Activated naive CD8-positive, alpha-beta T cell treated with anti-CD3 and anti-CD28 coated beads, Interleukin-2, amount 50 U/mL, for 24 hours (primary cell): ENCODE results near the gene NRIP1.

ENCODE experiments used
- ATAC-seq: fragments of 150-1000 bp; cut with Tn5 transposase; one replicate; pipeline ENCODE4 v1.10.0; 2021
- DNase-seq: peaks from one replicate; pipeline ENCODE4 v3.0.0; 2021
- H3K27ac Mint-ChIP-seq: one replicate; pipeline ENCODE4 v1.8.0; 2021; ENCODE audit warnings: mild to moderate bottlenecking, mixed read lengths
- H3K27me3 Mint-ChIP-seq: one replicate; pipeline ENCODE4 v1.8.0; 2021; ENCODE audit warnings: mixed read lengths
- H3K36me3 Mint-ChIP-seq: one replicate; pipeline ENCODE4 v1.8.0; 2021; ENCODE audit warnings: low read depth, mixed read lengths
- H3K4me1 Mint-ChIP-seq: one replicate; pipeline ENCODE4 v1.8.0; 2021; ENCODE audit warnings: mixed read lengths
- H3K4me3 Mint-ChIP-seq: one replicate; pipeline ENCODE4 v1.8.0; 2021; ENCODE audit warnings: mild to moderate bottlenecking, moderate library complexity, mixed read lengths
- H3K9me3 Mint-ChIP-seq: one replicate; pipeline ENCODE4 v1.8.0; 2021; ENCODE audit warnings: mixed read lengths

The NRIP1 gene

GRCh38 chr21:15064576-15065391 lies at the start of gene NRIP1:
Gene NRIP1 (minus strand): TSS chr21:15065000. CDS start chr21:14968192, 96,808 bp downstream.
- DNase-seq (peak; percentile 79), ATAC-seq (peak; percentile 75)
- Mint-ChIP-seq H3K9me3 (no peaks in the 10 kb centered on the region), H3K4me1 (peaks cover 44% of the 10 kb centered on the region), H3K27me3 (peaks cover 8% of the 10 kb centered on the region), H3K36me3 (peaks cover 4% of the 10 kb centered on the region), H3K4me3 (peak within 1 kb of the TSS; percentile 88), H3K27ac (peak within 1 kb of the TSS; percentile 93)

GRCh38 chr21:15112858-15113257 lies 48.1 kb upstream of the NRIP1 start:
- ATAC-seq, result no peak
- Mint-ChIP-seq H3K27ac (no peak overlapping the region), H3K4me3 (no peak overlapping the region)

GRCh38 chr21:15108801-15109200 lies 44.0 kb upstream of the NRIP1 start:
- ATAC-seq (no peak), DNase-seq (no peak)
- H3K4me3 Mint-ChIP-seq, result no peak overlapping the region
- H3K27ac Mint-ChIP-seq, result no peak overlapping the region
- no peaks in the 10 kb centered on the region for H3K4me1 Mint-ChIP-seq
- peaks cover 2% of the 10 kb centered on the region for H3K27me3 Mint-ChIP-seq
- H3K9me3 Mint-ChIP-seq, result no peaks in the 10 kb centered on the region
- no peaks in the 10 kb centered on the region for H3K36me3 Mint-ChIP-seq

More at GRCh38 chr21:15112858-15113257, 48.1 kb upstream of the NRIP1 start:
- Mint-ChIP-seq H3K4me1 (no peaks in the 10 kb centered on the region), H3K27me3 (peaks cover 2% of the 10 kb centered on the region), H3K9me3 (no peaks in the 10 kb centered on the region), H3K36me3 (no peaks in the 10 kb centered on the region)
- DNase-seq, result no peak

GRCh38 chr21:15104470-15104869 lies 39.7 kb upstream of the NRIP1 start:
- Mint-ChIP-seq H3K27me3 (no peaks in the 10 kb centered on the region), H3K4me1 (no peaks in the 10 kb centered on the region), H3K36me3 (no peaks in the 10 kb centered on the region), H3K4me3 (no peak overlapping the region), H3K9me3 (no peaks in the 10 kb centered on the region), H3K27ac (no peak overlapping the region)
- no peak for ATAC-seq
- DNase-seq, result no peak

GRCh38 chr21:15098908-15099307 lies 34.1 kb upstream of the NRIP1 start:
- ATAC-seq (no peak), DNase-seq (no peak)
- Mint-ChIP-seq H3K4me1 (no peaks in the 10 kb centered on the region), H3K4me3 (no peak overlapping the region), H3K36me3 (no peaks in the 10 kb centered on the region), H3K27me3 (no peaks in the 10 kb centered on the region), H3K9me3 (no peaks in the 10 kb centered on the region), H3K27ac (no peak overlapping the region)

GRCh38 chr21:15098181-15098580 lies 33.4 kb upstream of the NRIP1 start:
- Mint-ChIP-seq H3K27ac (no peak overlapping the region), H3K9me3 (no peaks in the 10 kb centered on the region), H3K4me3 (no peak overlapping the region), H3K36me3 (no peaks in the 10 kb centered on the region), H3K4me1 (no peaks in the 10 kb centered on the region), H3K27me3 (no peaks in the 10 kb centered on the region)
- ATAC-seq (no peak), DNase-seq (no peak)

GRCh38 chr21:15097580-15097979 lies 32.8 kb upstream of the NRIP1 start:
- no peaks in the 10 kb centered on the region for H3K4me1 Mint-ChIP-seq
- no peak overlapping the region for H3K27ac Mint-ChIP-seq
- no peaks in the 10 kb centered on the region for H3K27me3 Mint-ChIP-seq
- ATAC-seq, result no peak
- no peak for DNase-seq
- no peaks in the 10 kb centered on the region for H3K36me3 Mint-ChIP-seq
- H3K4me3 Mint-ChIP-seq, result no peak overlapping the region
- H3K9me3 Mint-ChIP-seq, result no peaks in the 10 kb centered on the region

GRCh38 chr21:15096146-15096545 lies 31.3 kb upstream of the NRIP1 start:
- Mint-ChIP-seq H3K4me3 (no peak overlapping the region), H3K9me3 (no peaks in the 10 kb centered on the region)

GRCh38 chr21:15095326-15095725 lies 30.5 kb upstream of the NRIP1 start:
- Mint-ChIP-seq H3K27me3 (no peaks in the 10 kb centered on the region), H3K4me1 (no peaks in the 10 kb centered on the region), H3K4me3 (no peak overlapping the region), H3K27ac (no peak overlapping the region), H3K36me3 (no peaks in the 10 kb centered on the region), H3K9me3 (no peaks in the 10 kb centered on the region)
- ATAC-seq (no peak), DNase-seq (no peak)

More at GRCh38 chr21:15096146-15096545, 31.3 kb upstream of the NRIP1 start:
- no peak for DNase-seq
- H3K36me3 Mint-ChIP-seq, result no peaks in the 10 kb centered on the region
- no peaks in the 10 kb centered on the region for H3K4me1 Mint-ChIP-seq
- H3K27ac Mint-ChIP-seq, result no peak overlapping the region
- no peaks in the 10 kb centered on the region for H3K27me3 Mint-ChIP-seq
- ATAC-seq, result no peak

- Mint-ChIP-seq H3K9me3 (no peaks in the 10 kb centered on the region), H3K4me1 (no peaks in the 10 kb centered on the region), H3K36me3 (no peaks in the 10 kb centered on the region), H3K4me3 (no peak overlapping the region), H3K27ac (no peak overlapping the region), H3K27me3 (no peaks in the 10 kb centered on the region)
- no peak for DNase-seq
- no peak for ATAC-seq
These were observed 29.9 kb upstream of the NRIP1 start for GRCh38 chr21:15094706-15095105.

- DNase-seq (no peak), ATAC-seq (no peak)
- H3K4me3 Mint-ChIP-seq, result no peak overlapping the region
- H3K36me3 Mint-ChIP-seq, result no peaks in the 10 kb centered on the region
- H3K4me1 Mint-ChIP-seq, result no peaks in the 10 kb centered on the region
- H3K27me3 Mint-ChIP-seq, result no peaks in the 10 kb centered on the region
- H3K9me3 Mint-ChIP-seq, result no peaks in the 10 kb centered on the region
- no peak overlapping the region for H3K27ac Mint-ChIP-seq
These were observed 28.4 kb upstream of the NRIP1 start for GRCh38 chr21:15093216-15093615.

GRCh38 chr21:15092745-15093144 lies 27.9 kb upstream of the NRIP1 start:
- H3K27ac Mint-ChIP-seq, result no peak overlapping the region
- H3K4me1 Mint-ChIP-seq, result no peaks in the 10 kb centered on the region
- H3K36me3 Mint-ChIP-seq, result no peaks in the 10 kb centered on the region
- no peaks in the 10 kb centered on the region for H3K27me3 Mint-ChIP-seq
- DNase-seq (no peak), ATAC-seq (no peak)
- no peak overlapping the region for H3K4me3 Mint-ChIP-seq
- H3K9me3 Mint-ChIP-seq, result no peaks in the 10 kb centered on the region

GRCh38 chr21:15090390-15090789 lies 25.6 kb upstream of the NRIP1 start:
- H3K27ac Mint-ChIP-seq, result no peak overlapping the region
- DNase-seq (no peak), ATAC-seq (no peak)
- H3K4me3 Mint-ChIP-seq, result no peak overlapping the region
- no peaks in the 10 kb centered on the region for H3K36me3 Mint-ChIP-seq
- no peaks in the 10 kb centered on the region for H3K27me3 Mint-ChIP-seq
- no peaks in the 10 kb centered on the region for H3K4me1 Mint-ChIP-seq
- no peaks in the 10 kb centered on the region for H3K9me3 Mint-ChIP-seq

- no peak overlapping the region for H3K4me3 Mint-ChIP-seq
- no peak for ATAC-seq
- no peaks in the 10 kb centered on the region for H3K4me1 Mint-ChIP-seq
- H3K27ac Mint-ChIP-seq, result no peak overlapping the region
- no peaks in the 10 kb centered on the region for H3K9me3 Mint-ChIP-seq
- H3K27me3 Mint-ChIP-seq, result no peaks in the 10 kb centered on the region
- no peaks in the 10 kb centered on the region for H3K36me3 Mint-ChIP-seq
- DNase-seq, result no peak
These were observed 23.7 kb upstream of the NRIP1 start for GRCh38 chr21:15088488-15088887.

GRCh38 chr21:15084668-15085067 lies 19.9 kb upstream of the NRIP1 start:
- no peak for ATAC-seq
- no peak overlapping the region for H3K27ac Mint-ChIP-seq
- no peaks in the 10 kb centered on the region for H3K36me3 Mint-ChIP-seq
- H3K27me3 Mint-ChIP-seq, result no peaks in the 10 kb centered on the region
- no peaks in the 10 kb centered on the region for H3K9me3 Mint-ChIP-seq
- DNase-seq, result no peak
- H3K4me3 Mint-ChIP-seq, result no peak overlapping the region
- H3K4me1 Mint-ChIP-seq, result no peaks in the 10 kb centered on the region
